HG03558 (cell line): ENCODE results near the gene CCSER1.
"Not testable (repeated sequence)": the region's sequence is repeated elsewhere in the genome, so short reads cannot be mapped to it uniquely, and the experiment has no call there.

Experiments used
- ATAC-seq: cut with Tn5 transposase; IDR thresholded peaks from one replicate; pipeline ENCODE4 v1.9.1; 2021; ENCODE audit warnings: moderate number of reproducible peaks; ENCODE audit not compliant: unreplicated experiment; ENCODE audit errors: extremely low read depth

CCSER1 gene

DNA sequence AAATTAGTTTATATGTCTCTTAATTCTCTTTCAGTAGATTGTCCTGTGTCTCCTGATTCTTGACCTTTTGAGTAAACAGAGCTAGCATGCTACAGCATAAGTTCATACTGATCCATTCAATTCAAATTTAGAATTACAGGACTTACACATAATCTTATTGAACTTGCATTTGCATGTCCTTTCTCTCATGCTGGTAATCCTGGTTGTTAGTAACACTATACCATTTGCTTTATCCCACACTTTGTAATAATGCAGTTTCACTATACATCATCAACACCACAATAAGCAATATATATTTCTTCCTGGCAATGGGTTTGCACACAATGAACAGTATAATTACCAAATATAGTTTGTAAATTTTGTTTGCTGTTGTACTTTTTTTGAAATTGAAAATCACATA is 1239.4 kb downstream of the CCSER1 start:
- no peak for ATAC-seq

DNA sequence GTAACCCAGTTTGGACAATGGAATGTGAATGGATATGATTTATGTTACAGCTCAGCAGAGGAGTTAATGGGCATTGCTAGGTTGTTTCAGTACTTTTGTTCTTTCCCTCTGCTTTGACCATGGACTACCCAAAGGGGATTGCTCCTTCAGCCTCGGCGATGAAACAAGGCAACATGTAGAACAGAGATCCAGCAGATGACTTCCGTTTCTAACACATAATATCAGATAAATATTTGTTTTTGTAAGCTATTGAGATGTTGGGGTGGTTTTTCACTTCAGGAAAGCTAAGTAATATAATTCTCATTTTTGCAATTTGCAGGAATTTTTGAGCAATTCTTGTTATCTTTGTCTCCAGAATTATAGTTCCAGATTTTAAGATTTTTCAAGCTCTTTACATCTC is 1241.9 kb downstream of the CCSER1 start:
- no peak for ATAC-seq

DNA sequence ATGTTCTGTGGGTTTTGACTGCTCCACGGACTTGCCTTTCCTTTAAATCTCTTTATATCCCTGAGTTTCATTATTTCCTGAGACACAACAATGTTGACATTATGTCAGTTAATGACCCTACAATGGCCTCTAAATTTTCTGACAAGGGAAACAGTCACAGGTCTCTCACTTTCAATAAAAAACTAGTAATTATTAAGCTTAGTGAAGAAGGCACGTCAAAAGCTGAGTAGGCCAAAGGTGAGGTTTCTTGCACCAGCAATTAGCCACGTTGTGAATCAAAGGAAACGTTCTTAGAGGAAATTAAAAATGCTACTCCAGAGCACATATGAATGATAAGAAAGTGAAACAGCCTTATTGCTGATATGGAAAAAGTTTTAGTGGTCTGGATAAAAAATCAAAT is 1246.4 kb downstream of the CCSER1 start:
- ATAC-seq, result no peak

DNA sequence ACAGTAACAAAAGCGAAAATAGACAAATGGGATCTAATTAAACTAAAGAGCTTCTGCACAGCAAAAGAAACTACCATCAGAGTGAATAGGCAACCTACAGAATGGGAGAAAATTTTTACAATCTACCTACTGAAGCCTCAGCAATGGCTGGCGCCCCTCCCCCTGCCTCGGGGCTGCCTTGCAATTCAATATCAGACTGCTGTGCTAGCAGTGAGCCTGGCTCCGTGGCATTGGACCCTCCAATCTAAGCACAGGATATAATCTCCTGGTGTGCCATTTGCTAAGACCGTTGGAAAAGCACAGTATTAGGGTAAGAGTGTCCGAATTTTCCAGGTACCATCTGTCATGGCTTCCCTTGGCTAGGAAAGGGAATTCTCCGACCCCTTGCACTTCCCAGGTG is 1278.2 kb downstream of the CCSER1 start:
- ATAC-seq, result not testable (repeated sequence)

DNA sequence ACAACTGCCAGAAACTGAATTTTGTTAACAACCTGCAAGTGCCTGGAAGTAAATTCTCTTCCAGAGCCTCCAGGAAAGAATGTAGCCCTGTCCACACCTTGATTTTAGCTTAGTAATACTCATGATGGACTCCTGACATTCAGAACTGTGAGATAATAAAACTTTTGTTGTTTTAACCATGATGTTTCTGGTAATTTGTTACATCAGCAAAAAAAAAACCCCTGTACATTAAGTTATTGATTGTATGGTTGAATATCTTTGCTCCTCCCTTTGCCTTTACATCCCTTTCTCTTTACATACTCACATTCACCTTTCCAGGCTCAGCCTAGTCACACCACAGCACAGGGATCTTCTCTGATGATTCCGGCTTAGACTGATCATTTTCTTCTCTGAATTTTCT is 1294.8 kb downstream of the CCSER1 start:
- ATAC-seq, result no peak

DNA sequence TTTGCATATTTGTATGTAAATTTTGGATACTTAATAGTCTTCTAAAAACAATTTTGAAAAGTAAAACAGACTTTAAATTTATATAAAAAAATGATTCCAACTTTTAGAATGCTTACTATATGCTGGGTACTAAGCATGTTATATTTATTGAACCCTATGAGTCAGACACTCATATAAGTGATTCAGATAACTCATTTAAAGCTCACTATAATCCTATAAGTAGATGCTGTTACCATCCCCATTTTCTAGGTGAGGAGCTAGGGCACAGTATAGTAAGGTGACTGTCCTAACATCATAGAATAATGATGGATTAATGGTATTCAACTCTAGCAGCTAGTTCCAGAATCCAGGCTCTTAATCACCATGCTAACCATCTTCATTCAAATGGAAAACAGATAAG is 1299.5 kb downstream of the CCSER1 start:
- no peak for ATAC-seq

DNA sequence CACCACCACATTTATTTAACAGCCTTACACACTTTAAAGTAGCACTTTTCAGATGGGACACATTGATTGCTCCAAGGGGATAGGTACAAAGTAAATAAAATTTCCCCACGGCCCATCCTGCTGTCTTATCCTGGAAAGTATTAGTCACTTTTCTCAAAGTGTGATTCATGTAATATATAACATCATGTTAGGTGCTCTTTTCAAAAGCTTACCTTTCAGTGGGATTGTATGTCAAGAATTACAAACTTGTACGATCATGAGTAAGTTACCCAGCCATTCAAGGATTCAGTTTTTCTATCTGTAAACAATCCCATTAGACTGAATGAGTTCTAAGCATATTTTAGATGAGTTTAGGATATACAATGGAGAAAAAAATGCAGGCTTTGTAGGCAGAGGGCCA is 1300.0 kb downstream of the CCSER1 start:
- ATAC-seq, result no peak

DNA sequence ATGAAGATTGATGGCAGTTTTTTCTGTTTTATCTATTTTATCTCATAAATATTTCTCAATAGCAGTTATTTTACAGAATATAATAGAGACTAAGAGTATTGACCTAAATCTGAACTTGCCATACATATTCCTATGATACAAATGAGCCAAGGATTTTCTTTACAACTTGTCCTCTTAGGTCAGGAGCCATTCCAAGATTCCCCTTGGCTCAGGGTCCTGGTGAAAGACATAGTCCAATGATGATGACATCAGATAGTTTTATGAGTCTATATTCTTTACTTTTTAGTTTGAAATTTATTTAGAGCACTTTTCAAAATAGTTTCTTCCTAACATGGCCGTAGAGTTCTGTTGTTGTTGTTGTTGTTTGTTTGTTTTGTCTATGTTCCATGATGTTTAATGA is 1307.4 kb downstream of the CCSER1 start:
- ATAC-seq, result no peak

DNA sequence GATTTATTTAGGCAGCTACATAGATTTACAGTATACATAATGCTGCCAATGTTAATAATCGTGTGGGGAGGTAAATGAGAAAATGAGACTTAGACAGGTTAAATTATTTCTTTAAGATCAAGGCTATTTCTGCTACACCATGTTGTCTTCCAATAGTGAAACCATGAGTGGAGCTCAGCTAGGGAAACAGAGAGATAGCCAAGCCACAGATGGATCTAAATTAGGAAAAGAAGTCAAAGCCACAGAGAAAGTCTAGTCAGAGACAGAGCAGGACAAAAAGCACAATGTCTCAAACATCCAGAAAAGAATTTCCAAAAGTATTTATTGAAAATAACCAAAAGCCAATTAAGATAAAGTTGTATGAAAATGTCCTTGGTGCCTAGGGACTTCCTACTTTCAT is 1309.4 kb downstream of the CCSER1 start:
- ATAC-seq, result no peak

DNA sequence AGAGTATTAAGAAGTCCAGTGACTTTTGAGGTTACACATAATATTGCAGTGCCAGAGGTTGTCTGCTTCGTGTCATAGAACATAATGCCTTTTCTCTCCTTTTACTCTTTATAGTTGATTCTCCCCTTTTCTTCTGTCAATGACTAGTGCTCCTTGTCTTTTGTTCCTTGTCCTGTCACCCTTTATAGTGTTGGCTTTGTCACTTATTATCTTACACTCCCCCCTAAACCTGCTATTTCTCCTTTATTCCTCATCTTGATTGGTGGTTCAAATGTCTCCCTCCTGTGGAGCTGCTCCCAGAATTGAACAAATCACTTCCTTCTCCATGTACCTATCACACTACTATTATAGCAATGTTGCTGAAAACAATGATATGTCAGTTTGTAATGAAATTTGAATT is 1320.0 kb downstream of the CCSER1 start:
- no peak for ATAC-seq

DNA sequence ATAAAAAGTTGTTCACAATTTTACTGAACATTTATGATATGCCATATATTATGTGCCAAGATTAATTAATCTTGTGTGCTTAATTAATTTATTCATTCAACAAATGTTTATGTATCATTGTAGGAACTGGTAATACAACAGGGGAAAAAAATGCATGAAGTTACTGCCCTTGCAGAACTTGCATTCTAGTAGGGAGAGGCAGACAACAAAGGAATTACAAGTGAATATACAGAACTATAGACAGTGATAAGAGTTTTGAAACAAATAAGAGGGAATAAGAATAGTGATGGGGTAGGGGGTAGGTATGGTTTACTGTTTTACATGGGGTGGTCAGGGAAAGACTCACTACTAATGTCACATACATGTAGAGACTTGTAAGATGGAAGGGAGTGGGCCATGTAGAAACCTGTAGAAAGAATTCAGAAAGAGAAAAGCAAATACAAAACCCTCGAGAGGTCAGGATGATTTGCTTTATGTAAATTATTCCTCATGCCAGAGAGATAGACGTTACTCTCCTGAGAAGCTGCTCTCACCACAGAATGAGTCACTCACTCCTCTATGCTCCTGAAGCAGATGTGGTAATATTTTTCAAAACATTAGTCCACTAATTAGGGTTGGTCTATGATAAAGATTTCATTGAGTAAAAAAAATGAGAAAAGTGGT is 1321.6 kb downstream of the CCSER1 start:
- ATAC-seq, result no peak

DNA sequence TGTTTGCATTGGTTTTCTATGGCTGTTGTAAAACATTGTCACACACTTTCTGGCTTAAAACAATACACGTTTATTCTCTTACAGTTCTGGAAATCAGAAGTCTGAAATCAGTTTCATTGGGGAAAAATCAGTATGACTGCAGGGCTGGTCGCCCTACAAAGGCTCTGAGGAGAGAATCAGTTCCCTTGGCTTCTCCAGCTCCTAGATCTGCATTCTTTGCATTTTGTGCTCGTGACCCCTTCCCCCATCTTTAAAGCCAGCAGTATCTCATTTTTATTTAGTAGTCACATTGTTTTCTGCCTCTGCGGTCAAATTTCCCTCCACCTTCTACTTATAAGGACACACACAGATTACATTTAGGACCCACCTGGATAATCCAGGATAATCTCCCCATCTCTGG is 1326.9 kb downstream of the CCSER1 start:
- ATAC-seq, result no peak

DNA sequence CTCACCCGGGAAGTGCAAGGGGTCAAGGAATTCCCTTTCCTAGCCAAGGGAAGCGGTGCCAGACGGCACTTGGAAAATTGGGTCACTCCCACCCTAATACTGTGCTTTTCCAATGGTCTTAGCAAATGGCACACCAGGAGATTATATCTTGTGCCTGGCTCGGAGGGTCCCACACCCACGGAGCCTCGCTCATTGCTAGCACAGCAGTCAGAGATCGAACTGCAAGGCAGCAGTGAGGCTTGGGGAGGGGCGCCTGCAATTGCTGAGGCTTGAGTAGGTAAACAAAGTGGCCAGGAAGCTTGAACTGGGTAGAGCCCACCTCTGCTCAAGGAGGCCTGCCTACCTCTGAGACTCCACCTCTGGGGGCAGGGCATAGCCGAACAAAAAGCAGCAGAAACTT is 1335.4 kb downstream of the CCSER1 start:
- ATAC-seq, result not testable (repeated sequence)

DNA sequence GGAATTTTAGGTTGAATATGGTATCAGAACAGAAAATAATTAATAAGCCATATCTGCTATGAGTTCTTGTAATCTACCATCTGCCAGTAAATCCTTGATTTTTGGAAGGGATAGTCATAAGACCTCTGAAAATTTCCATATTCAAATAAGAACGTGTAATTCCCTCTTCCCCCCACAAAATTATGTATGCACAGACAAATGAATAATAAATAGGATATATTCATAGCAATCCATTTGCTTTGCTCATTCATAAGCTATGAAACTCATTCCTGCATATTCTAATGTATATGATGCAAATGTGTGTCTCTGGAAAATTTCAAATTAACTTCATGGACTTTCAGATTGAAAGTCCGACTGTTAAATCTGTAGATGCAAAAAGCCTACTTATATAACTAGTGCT is 1343.5 kb downstream of the CCSER1 start:
- ATAC-seq, result no peak

DNA sequence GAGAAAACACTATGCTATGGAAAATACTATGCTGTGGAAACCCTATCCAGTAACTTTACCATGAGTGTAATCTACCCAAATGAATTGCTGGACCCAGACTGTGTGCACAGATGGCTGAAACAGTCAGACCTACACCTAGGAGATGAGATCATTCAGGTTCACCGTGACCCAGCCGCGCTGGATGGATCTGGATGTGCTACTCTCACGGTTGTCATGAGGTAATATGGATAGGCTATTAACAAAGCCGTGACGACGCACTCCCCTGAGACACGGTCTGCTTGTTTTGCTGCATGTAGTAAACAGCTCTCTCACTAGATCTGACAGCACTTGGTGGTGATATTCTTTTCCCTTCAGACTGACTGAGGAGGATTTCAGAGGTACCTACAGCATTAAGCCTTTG is 1344.1 kb downstream of the CCSER1 start:
- ATAC-seq, result no peak

DNA sequence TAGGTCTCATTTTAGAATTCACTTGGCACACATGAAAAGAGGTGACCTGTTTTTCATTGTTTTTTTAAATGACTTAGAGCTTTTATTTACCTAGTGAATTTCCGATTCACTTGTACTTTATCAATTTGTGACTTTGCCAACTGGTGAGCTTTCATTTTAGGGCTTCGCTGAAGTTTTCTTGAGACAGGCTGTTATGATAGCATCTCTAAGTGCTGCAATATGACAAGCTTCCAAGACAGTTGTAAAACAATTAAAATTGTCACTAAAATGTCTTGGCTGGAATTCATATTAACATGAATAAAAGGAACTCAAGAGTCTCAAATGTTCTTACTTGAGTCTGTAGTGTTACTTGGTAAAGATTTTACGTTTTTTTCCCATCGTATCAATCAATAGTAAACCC is 1344.9 kb downstream of the CCSER1 start:
- ATAC-seq, result no peak

DNA sequence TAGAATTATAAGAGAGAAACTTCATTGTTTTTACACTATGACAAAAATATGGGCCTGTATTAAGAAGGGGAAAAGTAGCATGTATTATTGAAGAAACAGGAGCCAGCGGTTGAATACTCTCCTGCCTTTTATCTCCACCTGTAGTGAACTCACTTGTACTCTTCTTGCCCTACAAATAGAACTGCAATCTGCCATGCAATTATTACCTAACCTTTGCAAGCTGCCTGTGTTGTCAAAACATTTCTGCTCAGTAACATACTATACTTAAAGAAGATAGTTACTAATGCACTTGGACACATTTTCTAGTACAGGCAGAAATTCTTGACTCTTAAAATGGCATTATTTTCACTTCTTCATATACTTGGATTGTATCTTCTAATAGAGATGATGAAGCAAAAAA is 1358.2 kb downstream of the CCSER1 start:
- ATAC-seq, result no peak

DNA sequence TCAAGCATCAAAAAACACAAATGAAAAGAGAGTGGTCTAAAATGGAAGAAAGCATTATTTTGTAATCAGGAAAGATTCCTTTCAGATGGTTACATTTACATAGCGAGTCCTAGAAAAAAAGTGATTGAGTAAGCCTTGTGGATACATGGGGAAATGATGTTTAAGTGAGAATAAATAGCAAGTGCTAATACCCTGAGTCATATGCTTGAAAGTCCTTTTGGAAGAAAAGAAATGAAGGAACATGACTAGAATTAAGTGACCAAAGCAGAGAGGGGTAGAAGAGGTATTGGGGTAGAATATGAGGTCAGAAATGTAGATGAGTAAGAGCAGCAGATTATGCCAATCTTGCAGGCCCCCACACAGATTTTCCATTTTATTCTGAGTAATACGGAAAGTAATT is 1361.8 kb downstream of the CCSER1 start:
- ATAC-seq, result no peak

DNA sequence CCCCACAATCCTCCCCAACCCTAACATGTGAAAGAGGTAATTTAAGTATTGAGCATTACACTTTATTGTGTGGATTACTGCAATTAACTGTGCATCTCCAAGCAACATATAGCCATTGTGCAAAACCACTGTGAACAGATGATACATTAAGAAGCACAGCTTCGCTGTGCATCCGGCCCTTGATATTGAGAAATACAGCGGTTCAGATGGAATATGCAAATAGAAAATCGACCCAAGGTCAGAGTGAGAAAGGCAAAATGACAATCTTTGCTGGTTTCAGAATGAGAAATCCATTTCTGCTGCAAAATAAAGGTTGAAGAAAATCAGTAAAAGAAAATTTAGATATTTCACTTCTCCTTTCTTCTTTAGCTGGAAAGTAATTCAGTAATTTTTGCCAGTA is 1370.7 kb downstream of the CCSER1 start:
- ATAC-seq, result no peak

DNA sequence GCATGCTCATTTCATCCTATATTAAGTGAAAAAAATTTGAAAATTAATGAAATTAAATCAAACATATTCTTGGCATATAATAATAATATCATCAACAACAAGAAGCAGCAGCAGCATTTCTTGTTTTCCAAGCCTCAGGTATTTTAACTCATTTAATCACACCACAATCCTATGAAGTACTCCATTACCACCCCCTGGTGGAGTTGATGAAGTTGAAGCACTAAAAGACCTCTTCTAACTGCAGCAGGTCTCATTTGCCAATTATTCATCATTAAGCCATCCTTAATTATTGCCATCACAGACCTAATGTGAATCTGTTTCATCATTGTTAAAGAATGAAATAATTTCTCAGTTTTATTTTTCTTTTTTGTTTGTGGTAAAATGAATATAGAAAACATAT is 1375.2 kb downstream of the CCSER1 start:
- ATAC-seq, result no peak

DNA sequence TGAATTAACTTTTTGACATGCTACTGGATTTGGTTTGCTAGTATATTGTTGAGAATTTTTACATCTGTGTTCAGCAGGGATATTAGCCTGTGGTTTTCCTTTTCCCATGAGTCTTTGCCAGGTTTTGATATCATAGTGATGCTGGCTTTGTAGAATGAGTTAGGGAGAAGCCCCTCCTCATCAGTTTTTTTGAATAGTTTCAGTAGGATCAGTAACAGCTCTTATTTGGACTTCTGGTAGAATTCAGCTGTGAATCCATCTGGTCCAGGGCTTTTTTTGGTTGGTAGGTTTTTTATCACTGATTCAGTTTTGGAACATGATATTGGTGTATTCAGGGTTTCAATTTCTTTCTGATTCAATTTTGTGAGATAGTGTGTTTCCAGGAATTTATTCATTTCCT is 1386.1 kb downstream of the CCSER1 start:
- no peak for ATAC-seq

DNA sequence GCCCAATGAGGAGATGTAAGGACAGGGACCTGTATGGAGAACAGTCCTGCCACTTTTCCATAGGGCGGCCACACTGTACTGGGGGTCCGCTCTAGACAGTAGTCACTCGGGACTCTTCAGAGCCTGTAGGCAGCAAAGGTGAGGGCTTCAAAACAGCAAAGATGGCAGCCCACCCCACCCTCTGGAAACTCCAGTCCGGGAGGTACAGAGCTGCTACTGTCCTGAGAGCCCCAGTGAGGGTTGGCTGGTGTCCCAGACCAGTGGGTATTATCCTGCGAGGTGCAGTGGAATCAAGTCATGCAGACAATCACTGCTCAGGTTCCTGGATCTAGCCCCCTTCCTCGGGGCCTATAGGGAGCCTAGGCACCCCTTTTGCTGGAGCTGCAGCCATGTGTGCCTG is 1392.0 kb downstream of the CCSER1 start:
- no peak for ATAC-seq

DNA sequence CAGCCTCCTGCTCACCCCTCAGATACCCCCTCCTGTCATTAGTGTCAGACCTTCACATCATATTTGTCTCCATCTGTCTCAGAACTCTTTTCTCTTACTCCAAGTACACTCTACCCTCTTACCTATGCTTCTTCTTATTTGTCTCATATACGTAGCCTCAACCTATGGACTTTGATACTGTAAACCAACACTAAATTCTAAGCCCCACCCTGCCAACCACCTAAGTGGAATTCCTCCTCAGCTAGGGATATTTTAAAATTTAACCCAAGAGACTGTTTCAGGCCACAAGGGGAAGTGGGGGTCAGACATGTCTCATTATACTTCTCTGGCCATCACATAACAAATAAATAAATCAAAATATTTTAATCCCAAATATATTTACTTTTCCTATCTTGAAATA is 1398.4 kb downstream of the CCSER1 start:
- no peak for ATAC-seq
